ENCODE data around the gene RBBP8NL. TPM values are rescaled to one million over a fixed set of nuclear protein-coding genes. Genes with fewer than 3 reads are reported as not detected.

Gene RBBP8NL
- total RNA-seq, 1 experiment from 2014 or later: 0.28 TPM

DNA sequence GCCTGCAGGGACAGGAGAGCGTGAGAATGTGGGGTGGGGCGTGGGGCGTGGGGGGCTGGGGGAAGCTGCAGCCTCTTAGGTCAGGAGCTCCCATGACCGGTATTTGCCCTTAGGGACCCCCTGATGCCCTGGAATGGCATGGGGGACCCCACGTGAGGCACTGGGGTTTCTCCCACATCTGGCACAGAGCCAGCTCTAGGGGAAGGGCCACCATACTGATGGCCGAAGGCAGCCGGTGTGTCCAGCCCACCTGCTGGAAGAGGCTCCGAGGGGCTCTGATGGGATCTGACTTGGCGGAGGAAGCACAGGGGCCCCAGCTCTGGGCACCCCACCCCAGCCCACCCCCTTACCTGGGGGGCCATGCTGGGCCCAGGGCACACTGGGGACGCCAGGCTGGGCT, 37.7 kb upstream of the RBBP8NL start:
- Histone ChIP-seq H2AK5ac (ENCODE audit: insufficient read length, low read length) (no peak overlapping the region), H3K18ac (ENCODE audit: insufficient read length, low read depth, low read length) (no peak overlapping the region), H3K79me2 (ENCODE audit: insufficient read depth, low read length) (no peaks in the 10 kb centered on the region), H3K56ac (ENCODE audit: insufficient read length, low read depth, low read length) (no peak overlapping the region), H4K5ac (ENCODE audit: insufficient read length, low read depth, low read length) (no peak overlapping the region), H3K9me3 (ENCODE audit: control insufficient read depth, low read depth, low read length) (no peaks in the 10 kb centered on the region), H3T11ph (ENCODE audit: low read length) (no peak overlapping the region), H3K4ac (ENCODE audit: low read depth, low read length) (no peak overlapping the region), H4K20me1 (ENCODE audit: control insufficient read depth, insufficient read depth, insufficient read length) (no peaks in the 10 kb centered on the region), H3K4me2 (ENCODE audit: insufficient read depth, insufficient read length, low read length) (no peak overlapping the region), H3K14ac (ENCODE audit: insufficient read depth, low read length) (no peak overlapping the region), H2BK15ac (ENCODE audit: low read depth, low read length) (no peak overlapping the region), H2AFZ (ENCODE audit: low read length) (no peak overlapping the region), H3K27me3 (ENCODE audit: insufficient read depth, low read length) (no peaks in the 10 kb centered on the region), H3K9ac (ENCODE audit: extremely low read depth, insufficient read length, low read length) (no peak overlapping the region), H4K8ac (replicated peaks; ENCODE audit: insufficient read length, low read depth, low read length) (no peak overlapping the region), H3K23ac (ENCODE audit: insufficient read length, low read depth, low read length) (no peak overlapping the region), H3K4me1 (ENCODE audit: insufficient read depth, low read length) (no peaks in the 10 kb centered on the region), H4K91ac (ENCODE audit: insufficient read length, low read depth, low read length) (no peak overlapping the region), H3K27ac (ENCODE audit: insufficient read length, low read depth, low read length) (no peak overlapping the region), H2BK20ac (ENCODE audit: low read depth, low read length, poor library complexity, severe bottlenecking) (no peak overlapping the region), H2BK120ac (ENCODE audit: low read depth, low read length, poor library complexity, severe bottlenecking) (no peak overlapping the region), H2BK5ac (ENCODE audit: insufficient read length, low read length) (no peak overlapping the region), H3K23me2 (ENCODE audit: insufficient read length, low read depth, low read length, poor library complexity, severe bottlenecking) (no peaks in the 10 kb centered on the region), H3K79me1 (ENCODE audit: insufficient read depth, low read depth, low read length, poor library complexity, severe bottlenecking) (no peaks in the 10 kb centered on the region), H2BK12ac (ENCODE audit: insufficient read length, low read depth, low read length) (no peak overlapping the region)
- no peak for DNase-seq
- Mint-ChIP-seq H3K9me3 (no peaks in the 10 kb centered on the region), H3K27ac (no peak overlapping the region), H3K4me3 (no peak overlapping the region), H3K4me1 (peaks cover 0 to 5% of the 10 kb centered on the region in 2 experiments; a peak in 2 of 4 replicates), H3K27me3 (ENCODE audit: low read depth) (peaks cover 11% of the 10 kb centered on the region), H3K36me3 (ENCODE audit: insufficient read depth in 1 of 3, low read depth in 3 of 3) (no peaks in the 10 kb centered on the region)
- WGBS (ENCODE audit: extremely low coverage, insufficient read length, low lambda C conversion rate): no CpG with 5 or more reads among the region's 10 CpGs
- TF ChIP-seq, protein P1, sequence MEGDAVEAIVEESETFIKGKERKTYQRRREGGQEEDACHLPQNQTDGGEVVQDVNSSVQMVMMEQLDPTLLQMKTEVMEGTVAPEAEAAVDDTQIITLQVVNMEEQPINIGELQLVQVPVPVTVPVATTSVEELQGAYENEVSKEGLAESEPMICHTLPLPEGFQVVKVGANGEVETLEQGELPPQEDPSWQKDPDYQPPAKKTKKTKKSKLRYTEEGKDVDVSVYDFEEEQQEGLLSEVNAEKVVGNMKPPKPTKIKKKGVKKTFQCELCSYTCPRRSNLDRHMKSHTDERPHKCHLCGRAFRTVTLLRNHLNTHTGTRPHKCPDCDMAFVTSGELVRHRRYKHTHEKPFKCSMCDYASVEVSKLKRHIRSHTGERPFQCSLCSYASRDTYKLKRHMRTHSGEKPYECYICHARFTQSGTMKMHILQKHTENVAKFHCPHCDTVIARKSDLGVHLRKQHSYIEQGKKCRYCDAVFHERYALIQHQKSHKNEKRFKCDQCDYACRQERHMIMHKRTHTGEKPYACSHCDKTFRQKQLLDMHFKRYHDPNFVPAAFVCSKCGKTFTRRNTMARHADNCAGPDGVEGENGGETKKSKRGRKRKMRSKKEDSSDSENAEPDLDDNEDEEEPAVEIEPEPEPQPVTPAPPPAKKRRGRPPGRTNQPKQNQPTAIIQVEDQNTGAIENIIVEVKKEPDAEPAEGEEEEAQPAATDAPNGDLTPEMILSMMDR (conservative IDR thresholded peaks at IDR 0.05): no peak

All from H9 (cell line).